ENCODE measurements around the gene MICALL1.

MICALL1 gene, protein sequence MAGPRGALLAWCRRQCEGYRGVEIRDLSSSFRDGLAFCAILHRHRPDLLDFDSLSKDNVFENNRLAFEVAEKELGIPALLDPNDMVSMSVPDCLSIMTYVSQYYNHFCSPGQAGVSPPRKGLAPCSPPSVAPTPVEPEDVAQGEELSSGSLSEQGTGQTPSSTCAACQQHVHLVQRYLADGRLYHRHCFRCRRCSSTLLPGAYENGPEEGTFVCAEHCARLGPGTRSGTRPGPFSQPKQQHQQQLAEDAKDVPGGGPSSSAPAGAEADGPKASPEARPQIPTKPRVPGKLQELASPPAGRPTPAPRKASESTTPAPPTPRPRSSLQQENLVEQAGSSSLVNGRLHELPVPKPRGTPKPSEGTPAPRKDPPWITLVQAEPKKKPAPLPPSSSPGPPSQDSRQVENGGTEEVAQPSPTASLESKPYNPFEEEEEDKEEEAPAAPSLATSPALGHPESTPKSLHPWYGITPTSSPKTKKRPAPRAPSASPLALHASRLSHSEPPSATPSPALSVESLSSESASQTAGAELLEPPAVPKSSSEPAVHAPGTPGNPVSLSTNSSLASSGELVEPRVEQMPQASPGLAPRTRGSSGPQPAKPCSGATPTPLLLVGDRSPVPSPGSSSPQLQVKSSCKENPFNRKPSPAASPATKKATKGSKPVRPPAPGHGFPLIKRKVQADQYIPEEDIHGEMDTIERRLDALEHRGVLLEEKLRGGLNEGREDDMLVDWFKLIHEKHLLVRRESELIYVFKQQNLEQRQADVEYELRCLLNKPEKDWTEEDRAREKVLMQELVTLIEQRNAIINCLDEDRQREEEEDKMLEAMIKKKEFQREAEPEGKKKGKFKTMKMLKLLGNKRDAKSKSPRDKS

DNA sequence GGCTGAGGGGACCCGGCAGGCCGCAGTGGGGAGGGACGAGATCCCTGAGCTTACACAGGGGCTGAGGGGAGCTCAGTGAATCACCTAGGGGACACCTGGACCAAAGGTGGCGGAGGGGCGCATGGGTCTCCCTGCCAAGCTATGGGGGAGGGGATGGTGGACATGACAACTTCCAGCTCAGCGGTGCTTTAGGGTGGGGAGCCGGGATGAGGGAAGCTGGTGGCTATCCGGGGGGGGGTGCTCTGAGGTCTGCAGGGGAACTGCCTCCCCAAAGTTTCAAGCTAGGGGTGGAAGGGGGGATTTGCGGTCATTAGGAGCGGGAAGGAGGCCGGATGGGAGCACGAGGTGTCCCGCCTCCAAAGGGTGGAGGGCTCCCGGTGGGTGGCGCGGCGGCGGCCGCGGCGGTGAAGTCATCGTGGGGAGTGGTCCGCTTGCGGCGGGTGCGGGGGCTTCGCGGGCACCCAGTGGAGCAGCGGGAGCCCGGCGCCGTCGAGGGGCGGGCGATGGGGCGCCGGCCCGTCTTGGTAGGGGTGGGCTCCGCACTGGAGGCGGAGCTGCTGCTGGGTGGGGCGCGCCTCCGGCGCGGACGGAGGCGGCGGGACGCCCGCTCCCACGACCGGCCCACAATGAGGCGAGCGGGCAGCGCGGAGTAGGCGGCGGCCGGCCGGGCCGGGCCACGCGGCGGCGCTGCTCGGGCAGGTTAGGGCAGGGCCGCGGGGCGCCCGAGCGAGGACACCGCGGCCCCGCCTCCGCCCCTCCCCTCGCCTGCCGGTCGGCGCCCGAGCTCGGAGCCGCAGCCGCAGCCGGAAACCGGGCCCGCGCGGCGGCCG, at the start of gene MICALL1:
TSS of gene MICALL1 (plus strand) at position 764 of the 830 bp plus-strand sequence. CDS start 126 bp downstream, outside the sequence.
- peak; percentile 87 for DNase-seq (ENCODE audit: low spot score)

GRCh38 chr22:37860796-37861421, 45.2 kb upstream of the MICALL1 start:
- DNase-seq (ENCODE audit: low spot score): no peak

DNA sequence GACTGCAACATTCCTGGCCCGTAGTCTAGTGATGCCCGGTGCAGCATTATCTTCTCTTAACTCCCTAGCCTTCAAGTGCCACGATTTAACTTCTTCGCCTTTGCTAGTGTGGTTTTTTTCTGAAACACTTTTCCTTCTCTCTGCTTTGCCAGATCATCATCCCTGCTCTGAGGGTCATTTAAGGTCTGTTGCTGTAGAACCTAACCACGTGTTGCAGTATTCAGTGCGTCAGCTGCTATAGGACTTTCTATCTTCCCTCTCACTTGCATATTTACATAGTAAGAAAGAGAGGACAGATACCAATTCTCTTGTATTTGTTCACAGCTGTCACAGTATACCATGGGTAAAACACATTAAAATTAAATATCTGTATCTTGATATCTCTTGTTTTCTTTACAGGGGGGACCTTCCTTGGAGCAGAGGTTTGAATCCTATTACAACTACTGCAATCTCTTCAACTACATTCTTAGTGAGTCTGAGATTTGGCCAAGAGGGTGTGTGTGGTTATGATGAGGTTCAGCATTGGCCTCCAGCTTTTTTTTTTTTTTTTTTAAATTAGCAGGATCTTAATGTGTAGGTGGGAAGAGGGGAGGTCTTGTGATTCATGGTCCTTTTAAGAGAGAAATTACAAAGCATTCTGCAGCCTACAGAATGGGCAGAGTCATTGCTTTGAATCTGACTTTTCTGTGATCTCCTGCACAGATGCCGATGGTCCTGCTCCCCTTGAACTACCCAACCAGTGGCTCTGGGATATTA, 43.3 kb upstream of the MICALL1 start:
- DNase-seq (ENCODE audit: low spot score): no peak

DNA sequence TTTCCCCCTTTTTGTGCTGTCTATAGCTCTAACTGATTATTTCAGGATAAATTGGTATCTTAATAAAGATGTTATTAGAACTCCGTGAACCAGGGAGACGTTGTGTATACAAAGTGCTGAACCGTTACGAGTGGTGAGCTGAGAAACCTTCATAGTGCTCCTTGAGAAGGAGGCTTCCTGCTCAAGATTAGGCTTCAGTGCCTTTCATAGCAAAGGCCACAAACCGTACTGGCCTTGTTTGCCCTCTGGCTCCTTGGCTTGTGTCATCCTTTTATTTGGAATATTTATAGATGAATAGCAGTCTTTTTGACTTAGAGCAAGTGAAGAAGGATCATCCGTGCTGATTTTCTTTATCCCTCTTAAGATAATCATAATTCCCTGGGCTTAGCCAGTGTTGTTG, 40.6 kb upstream of the MICALL1 start:
- DNase-seq (ENCODE audit: low spot score): no peak

- DNase-seq (ENCODE audit: low spot score): no peak
Measured at GRCh38 chr22:37870273-37870672, 35.8 kb upstream of the MICALL1 start.

DNA sequence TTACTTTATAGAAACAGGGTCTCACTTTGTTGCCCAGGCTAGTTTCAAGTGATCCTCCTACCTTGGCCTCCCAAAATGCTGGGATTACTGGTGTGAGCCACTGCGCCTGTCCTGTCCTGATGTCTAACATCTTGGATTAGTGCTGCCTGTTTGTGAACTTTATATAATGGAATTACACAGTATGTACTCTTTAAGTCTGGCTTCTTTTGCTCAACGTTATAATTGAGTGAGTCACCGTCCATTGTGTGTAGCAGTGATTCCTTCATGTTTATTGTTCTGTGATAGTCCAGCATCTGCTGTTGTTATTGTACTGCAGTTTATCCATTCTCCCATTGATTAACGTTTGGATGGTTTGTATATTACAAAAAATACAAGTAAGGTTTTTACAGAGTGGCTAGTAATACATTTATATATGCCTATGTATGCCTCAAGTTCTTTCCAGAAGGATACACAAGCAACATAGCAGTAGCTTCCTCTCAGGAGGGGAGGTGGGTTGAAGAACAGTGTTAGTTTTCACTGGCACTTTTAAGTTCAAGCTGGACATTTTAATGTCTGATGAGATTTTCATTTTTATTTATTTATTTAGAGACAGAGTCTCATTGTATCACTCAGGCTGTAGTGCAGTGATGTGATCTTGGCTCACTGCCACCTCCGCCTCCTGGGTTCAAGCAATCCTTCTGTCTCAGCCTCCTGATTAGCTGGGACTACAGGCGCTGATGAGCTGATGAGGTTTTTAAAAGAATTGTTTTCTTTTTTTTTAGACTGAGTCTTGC, 25.2 kb upstream of the MICALL1 start:
- no peak for DNase-seq (ENCODE audit: low spot score)

GRCh38 chr22:37884420-37884819, 21.7 kb upstream of the MICALL1 start:
- DNase-seq (ENCODE audit: low spot score): no peak

DNA sequence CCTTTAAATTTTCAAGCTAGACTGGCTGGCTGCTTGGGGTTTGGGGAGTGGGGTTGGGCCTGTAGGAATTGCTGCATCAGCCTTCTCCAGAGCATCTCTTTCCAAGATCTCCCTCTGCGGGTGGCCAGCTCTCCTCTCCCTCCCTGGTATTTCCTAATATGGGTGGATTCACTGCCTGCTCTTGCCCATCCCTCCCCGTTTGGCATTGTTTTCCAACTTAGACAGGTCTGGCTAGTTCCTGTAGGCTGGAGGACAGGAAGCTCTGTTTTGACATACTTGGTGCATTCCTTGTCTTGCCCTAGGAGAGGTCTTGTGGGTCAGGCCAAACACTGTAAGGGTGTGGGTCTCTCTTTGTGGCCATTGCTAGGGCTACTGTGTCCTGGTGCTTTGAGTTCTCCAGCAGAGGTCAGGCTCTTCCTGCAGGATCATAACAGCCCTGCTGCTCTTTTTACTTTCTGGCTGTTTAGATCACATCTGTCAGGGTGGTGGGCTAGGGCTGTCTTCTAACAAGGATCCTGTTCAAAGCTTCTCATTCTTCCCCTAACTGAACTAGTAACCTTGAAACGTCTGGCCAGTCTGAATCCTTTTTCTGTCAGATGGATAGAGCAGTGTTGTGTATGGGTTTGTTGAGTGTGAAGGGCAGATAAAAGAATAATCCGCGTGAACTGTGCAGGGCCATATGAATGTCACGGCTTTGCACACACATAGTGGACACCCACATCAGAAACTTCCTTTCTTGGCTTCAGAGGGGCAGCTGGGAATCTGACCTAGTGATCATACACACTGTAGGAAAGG, 18.3 kb upstream of the MICALL1 start:
- DNase-seq (ENCODE audit: low spot score): no peak

GRCh38 chr22:37891926-37892325, 14.2 kb upstream of the MICALL1 start:
- DNase-seq (ENCODE audit: low spot score): no peak

DNA sequence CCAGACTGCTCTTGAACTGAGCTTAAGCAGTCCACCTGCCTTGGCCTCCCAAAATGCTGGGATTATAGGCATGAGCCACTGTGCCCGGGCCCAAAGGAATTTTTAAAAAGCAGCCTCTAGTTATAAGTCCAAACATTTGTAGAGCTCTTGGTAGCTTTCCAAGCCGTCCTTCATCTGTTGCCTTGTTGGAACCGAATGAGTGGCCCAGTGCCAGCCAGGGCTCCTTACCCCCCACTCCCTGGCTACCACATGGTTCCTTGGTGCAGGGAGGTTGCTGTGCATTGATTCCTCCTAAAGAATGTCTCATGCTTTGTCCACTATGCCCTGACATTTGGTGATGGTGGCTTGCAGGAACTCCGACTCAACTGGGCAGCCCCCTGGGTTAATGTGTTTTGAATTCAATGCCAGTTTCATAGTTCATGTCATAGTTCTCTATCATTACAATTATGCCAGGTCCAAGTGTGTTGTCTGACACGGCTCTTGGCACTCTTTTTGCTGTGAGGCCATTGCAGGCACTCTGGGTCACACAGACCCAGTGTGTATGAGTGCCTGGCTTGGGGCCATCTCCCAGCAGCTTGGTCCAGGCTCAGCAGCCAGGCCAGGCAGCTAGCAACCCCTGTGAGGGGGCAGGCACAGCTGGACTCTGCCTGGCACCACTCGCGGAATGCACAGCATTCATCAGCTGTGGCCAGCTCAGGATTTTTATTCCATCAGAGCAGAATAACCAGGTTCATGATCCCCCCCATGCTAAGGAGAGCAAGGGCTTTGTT, 13.3 kb upstream of the MICALL1 start:
- no peak for DNase-seq (ENCODE audit: low spot score)

DNA sequence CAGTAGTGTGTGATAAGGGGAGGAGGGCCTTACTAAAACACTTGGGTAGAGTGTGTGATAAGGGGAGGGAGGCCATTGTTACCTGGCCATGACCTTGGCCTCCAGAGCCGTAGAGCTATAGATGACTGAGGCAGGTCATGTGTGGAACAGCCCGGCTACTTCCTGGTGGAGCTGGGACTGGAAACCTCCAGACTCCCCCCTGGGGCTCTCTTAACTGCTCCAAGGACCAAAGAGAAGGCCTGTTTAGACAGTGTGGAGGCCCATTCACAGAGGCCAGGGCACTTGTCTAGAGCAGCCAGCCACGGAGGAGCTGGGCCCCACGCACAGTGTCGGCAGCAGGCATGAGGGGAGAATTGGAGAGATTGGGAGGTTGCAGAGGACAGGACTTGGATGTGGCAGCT, 12.5 kb upstream of the MICALL1 start:
- DNase-seq (ENCODE audit: low spot score): no peak

- no peak for DNase-seq (ENCODE audit: low spot score)
Measured at GRCh38 chr22:37894939-37895670, 11.0 kb upstream of the MICALL1 start.

DNA sequence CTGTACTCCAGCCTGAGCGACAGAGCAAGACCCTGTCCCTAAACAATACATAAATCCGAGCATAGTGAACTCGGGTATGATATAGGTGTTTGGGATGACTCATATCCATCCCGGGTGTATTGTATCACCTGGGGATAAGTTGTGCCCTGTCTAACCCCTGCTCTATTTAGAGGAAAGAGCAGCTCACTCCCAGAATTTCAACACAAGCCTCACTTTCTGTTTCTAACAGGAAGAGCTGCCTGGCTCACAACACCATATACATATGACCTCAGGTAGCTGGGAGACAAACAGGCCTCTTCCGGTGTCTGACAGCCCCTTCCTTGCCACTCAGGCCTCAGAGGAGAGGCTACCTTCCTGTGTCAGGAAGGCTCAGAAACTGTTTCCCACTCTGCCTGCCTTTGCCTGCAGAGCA, 9.9 kb upstream of the MICALL1 start:
- DNase-seq (ENCODE audit: low spot score): peak; percentile 52

DNA sequence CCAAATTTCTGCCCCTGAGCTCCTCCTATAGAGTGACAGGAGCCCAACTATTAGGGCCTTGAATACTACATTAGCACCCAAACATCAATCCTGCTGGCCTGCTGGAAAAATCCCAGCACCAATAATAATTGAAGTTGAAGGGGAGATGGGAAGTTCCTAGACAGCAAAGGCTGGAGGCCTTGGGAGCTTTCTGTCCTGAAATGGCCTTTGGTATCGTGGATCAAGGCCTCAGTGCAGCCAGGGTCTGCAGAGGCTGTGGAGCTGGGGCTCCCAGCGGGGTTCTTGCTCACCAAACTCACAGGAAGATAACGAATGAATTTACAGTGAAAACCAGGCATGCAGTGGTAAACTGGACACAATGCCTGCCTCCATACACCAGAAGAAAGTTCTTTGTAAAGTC, 9.2 kb upstream of the MICALL1 start:
- DNase-seq (ENCODE audit: low spot score): no peak

DNA sequence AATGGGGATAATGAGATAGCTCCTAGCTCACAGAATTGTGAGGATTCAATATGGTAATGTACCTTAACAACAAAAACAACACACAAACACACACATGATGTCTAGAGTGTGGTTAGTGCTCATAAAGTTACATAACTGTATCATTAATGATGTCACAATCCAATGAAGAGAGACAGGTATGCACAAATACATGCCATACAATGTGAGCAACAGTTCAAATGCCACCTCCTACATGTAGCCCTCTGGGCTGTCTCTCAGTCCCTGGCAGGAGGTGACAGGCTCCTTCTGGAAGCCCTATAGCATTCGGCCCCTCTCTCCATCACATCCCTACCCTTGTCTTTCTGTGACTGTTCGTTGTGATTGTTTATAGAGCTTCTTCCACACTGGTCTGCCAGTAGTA, 8.3 kb upstream of the MICALL1 start:
- DNase-seq (ENCODE audit: low spot score): no peak

GRCh38 chr22:37898441-37899181, 7.5 kb upstream of the MICALL1 start:
- DNase-seq (ENCODE audit: low spot score): no peak

Data from germinal center (tissue), 1 donor.